Lower lobe of right lung (tissue), 2 donors: Measurements from ENCODE around the gene DISP2. TPM values are rescaled to one million over a fixed set of nuclear protein-coding genes. Genes with fewer than 3 reads are reported as not detected.

ENCODE experiments used
- ATAC-seq, 2 donors: fragments of 200-7000 bp; cut with Tn5 transposase; one replicate each; pipeline ENCODE4 v1.9.1; 2020 to 2022; ENCODE audit warnings: mild to moderate bottlenecking in 2 of 2, moderate library complexity in 2 of 2
- DNase-seq: peaks from one replicate; pipeline ENCODE4 v3.0.0-alpha.2; 2020
- H3K27ac ChIP-seq: fragments of 200-600 bp; one replicate; pipeline ENCODE4 v1.8.0; 2022
- H3K27me3 ChIP-seq: fragments of 200-600 bp; one replicate; pipeline ENCODE4 v1.8.0; 2022; ENCODE audit warnings: low read depth
- H3K36me3 ChIP-seq: fragments of 200-600 bp; one replicate; pipeline ENCODE4 v1.8.0; 2022; ENCODE audit warnings: mild to moderate bottlenecking
- H3K4me1 ChIP-seq: fragments of 200-600 bp; one replicate; pipeline ENCODE4 v1.8.0; 2022
- H3K4me3 ChIP-seq: fragments of 200-600 bp; one replicate; pipeline ENCODE4 v1.8.0; 2022; ENCODE audit warnings: mild to moderate bottlenecking
- H3K9me3 ChIP-seq: fragments of 200-600 bp; one replicate; pipeline ENCODE4 v1.8.0; 2022
- CTCF ChIP-seq: fragments of 200-600 bp; IDR thresholded peaks from one replicate; pipeline ENCODE4 v1.8.0; 2022; ENCODE audit warnings: antibody characterized with exemption, mild to moderate bottlenecking
- intact Hi-C: fragments of 100-400 bp; cut with DNase I; formaldehyde crosslinking; loops from one replicate; pipeline ENCODE4 v1.11.0; 2022
- total RNA-seq: library from RNA; stranded (reverse); fragmentation: NEBNext Ultra II Directional; extraction: Animal tissue kit (Norgen Biotek cat#: 25700); gene quantifications from one replicate; pipeline ENCODE4 v1.2.1, GENCODE V29; 2021
- donor health status: DM: no; HTN: yes; CAD: no; lungs with severe emphysema.

Gene DISP2
- total RNA-seq, 1 donor from 2014 or later = 4.3 TPM

DNA sequence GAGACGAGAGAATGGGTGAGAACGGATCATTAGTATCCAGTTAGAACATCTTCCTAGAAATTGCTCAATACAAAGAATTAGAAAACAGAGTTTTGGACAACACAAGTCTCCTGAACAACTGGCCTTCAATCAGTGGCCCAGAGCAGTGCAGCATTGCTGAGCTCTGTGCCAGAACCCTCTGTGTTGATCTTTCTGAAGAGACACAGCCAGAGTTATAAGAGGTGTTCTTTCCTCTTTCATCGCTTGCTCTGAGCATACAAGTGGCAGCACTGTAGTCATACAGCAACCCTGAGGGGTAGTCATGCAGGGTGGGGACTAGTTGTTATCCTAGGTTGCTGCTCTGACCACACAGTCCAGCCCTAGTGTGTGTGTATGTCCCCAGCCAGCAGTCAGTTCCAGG is 28.5 kb downstream of the DISP2 start:
- Histone ChIP-seq H3K27ac (no peak overlapping the region), H3K9me3 (no peaks in the 10 kb centered on the region), H3K4me1 (peaks cover 17% of the 10 kb centered on the region), H3K4me3 (no peak overlapping the region), H3K27me3 (no peaks in the 10 kb centered on the region), H3K36me3 (peaks cover 33% of the 10 kb centered on the region)
- intact Hi-C loops = no loop called here
- TF ChIP-seq CTCF = no peak
- DNase-seq (no peak), ATAC-seq (no peak)

DNA sequence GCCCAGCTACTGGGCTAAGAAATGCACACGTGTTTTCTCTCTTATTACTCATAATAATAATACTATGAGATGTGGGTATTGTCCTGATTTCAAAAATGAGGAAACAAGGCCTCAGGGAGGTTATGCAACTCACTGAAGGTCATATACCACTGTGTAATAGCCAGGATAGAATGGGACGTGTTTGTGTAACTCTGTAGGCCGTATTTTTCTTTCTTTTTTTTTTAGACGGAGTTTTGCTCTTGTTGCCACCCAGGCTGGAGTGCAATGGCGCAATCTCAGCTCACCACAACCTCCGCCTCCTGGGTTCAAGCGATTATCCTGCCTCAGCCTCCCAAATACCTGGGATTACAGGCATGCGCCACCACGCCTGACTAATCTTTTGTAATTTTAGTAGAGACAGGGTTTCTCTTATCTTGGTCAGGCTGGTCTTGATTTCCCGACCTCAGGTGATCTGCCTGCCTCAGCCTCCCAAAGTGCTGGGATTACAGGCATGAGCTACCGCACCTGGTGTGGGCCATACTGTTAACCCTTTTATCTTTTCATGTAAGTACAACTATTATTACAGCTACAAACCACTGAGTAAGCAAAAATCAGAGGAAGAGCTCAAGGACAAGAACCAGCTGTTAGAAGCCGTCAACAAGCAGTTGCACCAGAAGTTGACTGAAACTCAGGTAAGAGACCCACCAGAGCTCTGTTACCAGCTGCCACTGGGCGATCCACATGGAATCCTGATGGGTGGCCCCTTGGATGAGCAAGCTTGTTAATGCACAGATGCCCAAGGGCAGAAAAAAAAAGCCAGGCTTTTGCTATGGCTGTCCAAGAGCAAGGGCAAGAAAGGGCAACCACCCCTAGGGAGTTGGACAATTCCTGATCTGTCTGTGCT is 31.2 kb downstream of the DISP2 start:
- peaks cover 3% of the 10 kb centered on the region for H3K4me1 ChIP-seq
- peaks cover 56% of the 10 kb centered on the region for H3K36me3 ChIP-seq
- H3K9me3 ChIP-seq = no peaks in the 10 kb centered on the region
- DNase-seq = peak; percentile 70
- no peak for TF ChIP-seq CTCF
- H3K4me3 ChIP-seq = no peak overlapping the region
- ATAC-seq = peak; percentile 84 to 85
- intact Hi-C loops = no loop called here
- peak overlapping the region; percentile 1 for H3K27ac ChIP-seq
- H3K27me3 ChIP-seq = no peaks in the 10 kb centered on the region

DNA sequence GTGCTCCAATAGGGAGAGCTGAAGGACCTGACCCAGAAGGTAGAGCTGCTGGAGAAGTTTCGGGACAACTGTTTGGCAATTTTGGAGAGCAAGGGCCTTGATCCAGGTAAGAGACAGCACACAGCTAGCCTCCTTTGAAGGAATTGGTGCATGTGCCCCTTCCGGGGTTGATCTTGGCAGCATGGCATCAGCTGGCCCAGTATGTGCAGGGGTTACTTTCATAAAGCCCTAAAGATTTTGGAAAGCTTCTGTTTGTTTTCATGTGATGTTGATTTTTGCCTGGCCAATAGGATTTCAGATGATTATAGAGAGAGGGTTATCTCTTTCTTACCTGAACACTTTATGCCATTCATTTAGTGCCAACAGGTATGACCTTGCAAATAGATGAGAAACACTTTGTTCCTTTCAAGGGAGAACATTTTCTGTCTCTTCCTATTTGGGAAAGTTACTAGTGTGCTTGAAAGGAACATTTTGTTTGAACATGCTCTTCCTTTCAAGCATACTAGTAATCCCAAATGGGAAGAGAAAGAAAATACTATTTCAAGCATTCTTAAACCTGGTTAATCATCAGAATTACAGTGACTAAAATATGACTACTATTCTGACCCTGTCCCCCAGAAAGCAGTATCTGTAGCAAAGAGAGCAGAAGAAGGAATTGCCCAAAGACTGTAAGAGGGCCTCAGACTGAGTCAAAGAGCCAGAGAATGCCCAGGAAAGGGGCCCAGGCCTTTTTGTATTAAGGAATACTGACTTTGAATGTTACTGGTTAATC is 32.0 kb downstream of the DISP2 start:
- H3K4me3 ChIP-seq = no peak overlapping the region
- intact Hi-C loops = no loop called here
- no peaks in the 10 kb centered on the region for H3K9me3 ChIP-seq
- no peaks in the 10 kb centered on the region for H3K4me1 ChIP-seq
- DNase-seq (no peak), ATAC-seq (peak; percentile 27 to 68)
- TF ChIP-seq CTCF = no peak
- H3K27ac ChIP-seq = peak overlapping the region; percentile 9
- H3K27me3 ChIP-seq = no peaks in the 10 kb centered on the region
- peaks cover 56% of the 10 kb centered on the region for H3K36me3 ChIP-seq

DNA sequence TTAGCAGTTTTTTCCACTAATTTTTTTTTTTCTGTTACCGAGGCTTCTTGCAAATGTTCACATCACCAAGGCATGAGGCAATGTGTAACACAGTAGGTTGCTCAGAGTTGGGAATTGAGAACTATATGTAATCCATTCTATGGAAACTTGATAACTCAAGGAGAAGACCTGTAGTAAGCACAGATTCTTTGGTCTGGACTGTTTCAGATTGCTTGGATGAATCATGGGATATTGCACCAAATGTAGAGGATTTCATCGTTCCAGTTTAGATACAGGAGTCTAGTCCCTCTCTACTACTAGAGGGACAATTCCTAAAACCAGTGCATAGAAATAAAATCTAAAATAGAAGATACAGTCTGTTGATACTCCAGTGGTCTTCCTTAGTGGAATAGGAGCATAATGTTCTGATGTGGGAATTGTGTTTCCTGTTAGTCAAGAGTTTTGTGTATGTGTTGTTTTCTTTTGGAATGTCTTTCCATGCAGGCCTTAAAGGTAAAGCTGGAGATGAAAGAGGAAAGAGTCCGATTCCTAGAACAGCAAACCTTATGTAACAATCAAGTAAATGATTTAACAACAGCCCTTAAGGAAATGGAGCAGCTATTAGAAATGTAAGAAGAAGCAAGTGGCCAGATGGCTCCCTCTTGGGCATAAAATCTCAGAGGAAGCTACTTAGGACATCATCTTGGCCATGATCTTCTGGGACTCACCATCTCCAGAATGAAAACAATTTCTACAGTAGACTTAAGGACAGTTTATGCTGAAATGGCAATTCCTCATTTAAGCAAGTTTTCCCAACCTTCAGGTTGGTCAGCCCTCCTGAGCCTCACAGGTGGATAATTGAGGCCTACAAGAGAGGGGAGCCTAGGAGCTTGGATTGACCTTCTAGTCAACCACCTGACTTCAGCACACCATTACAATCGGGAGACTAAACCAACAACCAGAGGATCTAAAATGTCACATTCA is 35.2 kb downstream of the DISP2 start:
- no peak overlapping the region for H3K4me3 ChIP-seq
- no peak for TF ChIP-seq CTCF
- no peaks in the 10 kb centered on the region for H3K9me3 ChIP-seq
- H3K36me3 ChIP-seq = peaks cover 40% of the 10 kb centered on the region
- DNase-seq (no peak), ATAC-seq (no peak)
- peaks cover 3% of the 10 kb centered on the region for H3K4me1 ChIP-seq
- H3K27ac ChIP-seq = no peak overlapping the region
- intact Hi-C loops = no loop called here
- no peaks in the 10 kb centered on the region for H3K27me3 ChIP-seq
